ENCODE results near the gene SYNPO2L. TPM values are rescaled to one million over a fixed set of nuclear protein-coding genes. Genes with fewer than 3 reads are reported as not detected.

Gene SYNPO2L
- polyA plus RNA-seq, 1 donor from 2014 or later: not detected

GRCh38 chr10:73627300-73627699 lies 28.5 kb downstream of the SYNPO2L start:
- Histone ChIP-seq H3K4me2 (ENCODE audit: low read length) (no peak overlapping the region), H3K36me3 (ENCODE audit: insufficient read depth, low read length) (no peaks in the 10 kb centered on the region), H3K4me3 (ENCODE audit: low read length) (peak overlapping the region; percentile 77), H3K9ac (ENCODE audit: low read length) (no peak overlapping the region), H3K9me2 (ENCODE audit: insufficient read depth, low read length) (no peaks in the 10 kb centered on the region), H3K9me3 (ENCODE audit: low read length) (no peaks in the 10 kb centered on the region), H4K20me1 (ENCODE audit: insufficient read depth) (no peaks in the 10 kb centered on the region), H3K27me3 (ENCODE audit: insufficient read depth, low read depth, low read length) (no peaks in the 10 kb centered on the region), H3K27ac (ENCODE audit: low read length) (no peak overlapping the region), H3F3A (ENCODE audit: insufficient read depth, low read length, poor library complexity, severe bottlenecking) (no peaks in the 10 kb centered on the region), H3K79me2 (replicated peaks; ENCODE audit: insufficient read depth, low read length) (peaks cover 20% of the 10 kb centered on the region), H2AFZ (ENCODE audit: low read depth, low read length) (no peak overlapping the region)
- no peak for TF ChIP-seq SMC3 (conservative IDR thresholded peaks at IDR 0.05; ENCODE audit: poor library complexity)
- no peak for TF ChIP-seq POLR2AphosphoS5 (IDR thresholded peaks at IDR 0.05)
- TF ChIP-seq EZH2 (IDR thresholded peaks at IDR 0.05; ENCODE audit: borderline replicate concordance, insufficient read depth, low read length, poor library complexity, severe bottlenecking): no peak
- TF ChIP-seq, protein P1, sequence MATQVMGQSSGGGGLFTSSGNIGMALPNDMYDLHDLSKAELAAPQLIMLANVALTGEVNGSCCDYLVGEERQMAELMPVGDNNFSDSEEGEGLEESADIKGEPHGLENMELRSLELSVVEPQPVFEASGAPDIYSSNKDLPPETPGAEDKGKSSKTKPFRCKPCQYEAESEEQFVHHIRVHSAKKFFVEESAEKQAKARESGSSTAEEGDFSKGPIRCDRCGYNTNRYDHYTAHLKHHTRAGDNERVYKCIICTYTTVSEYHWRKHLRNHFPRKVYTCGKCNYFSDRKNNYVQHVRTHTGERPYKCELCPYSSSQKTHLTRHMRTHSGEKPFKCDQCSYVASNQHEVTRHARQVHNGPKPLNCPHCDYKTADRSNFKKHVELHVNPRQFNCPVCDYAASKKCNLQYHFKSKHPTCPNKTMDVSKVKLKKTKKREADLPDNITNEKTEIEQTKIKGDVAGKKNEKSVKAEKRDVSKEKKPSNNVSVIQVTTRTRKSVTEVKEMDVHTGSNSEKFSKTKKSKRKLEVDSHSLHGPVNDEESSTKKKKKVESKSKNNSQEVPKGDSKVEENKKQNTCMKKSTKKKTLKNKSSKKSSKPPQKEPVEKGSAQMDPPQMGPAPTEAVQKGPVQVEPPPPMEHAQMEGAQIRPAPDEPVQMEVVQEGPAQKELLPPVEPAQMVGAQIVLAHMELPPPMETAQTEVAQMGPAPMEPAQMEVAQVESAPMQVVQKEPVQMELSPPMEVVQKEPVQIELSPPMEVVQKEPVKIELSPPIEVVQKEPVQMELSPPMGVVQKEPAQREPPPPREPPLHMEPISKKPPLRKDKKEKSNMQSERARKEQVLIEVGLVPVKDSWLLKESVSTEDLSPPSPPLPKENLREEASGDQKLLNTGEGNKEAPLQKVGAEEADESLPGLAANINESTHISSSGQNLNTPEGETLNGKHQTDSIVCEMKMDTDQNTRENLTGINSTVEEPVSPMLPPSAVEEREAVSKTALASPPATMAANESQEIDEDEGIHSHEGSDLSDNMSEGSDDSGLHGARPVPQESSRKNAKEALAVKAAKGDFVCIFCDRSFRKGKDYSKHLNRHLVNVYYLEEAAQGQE (IDR thresholded peaks at IDR 0.05; ENCODE audit: borderline replicate concordance): no peak
- no peak for TF ChIP-seq CTCF (IDR thresholded peaks at IDR 0.05; ENCODE audit: poor library complexity, severe bottlenecking)
- no peak for TF ChIP-seq EP300 (conservative IDR thresholded peaks at IDR 0.05; ENCODE audit: poor library complexity, severe bottlenecking)
- TF ChIP-seq RAD21 (conservative IDR thresholded peaks at IDR 0.05): no peak
- no peak for TF ChIP-seq MXI1 (conservative IDR thresholded peaks at IDR 0.05; ENCODE audit: poor library complexity, severe bottlenecking)
- no peak for TF ChIP-seq TAF1 (IDR thresholded peaks at IDR 0.05; ENCODE audit: low read depth)

DNA sequence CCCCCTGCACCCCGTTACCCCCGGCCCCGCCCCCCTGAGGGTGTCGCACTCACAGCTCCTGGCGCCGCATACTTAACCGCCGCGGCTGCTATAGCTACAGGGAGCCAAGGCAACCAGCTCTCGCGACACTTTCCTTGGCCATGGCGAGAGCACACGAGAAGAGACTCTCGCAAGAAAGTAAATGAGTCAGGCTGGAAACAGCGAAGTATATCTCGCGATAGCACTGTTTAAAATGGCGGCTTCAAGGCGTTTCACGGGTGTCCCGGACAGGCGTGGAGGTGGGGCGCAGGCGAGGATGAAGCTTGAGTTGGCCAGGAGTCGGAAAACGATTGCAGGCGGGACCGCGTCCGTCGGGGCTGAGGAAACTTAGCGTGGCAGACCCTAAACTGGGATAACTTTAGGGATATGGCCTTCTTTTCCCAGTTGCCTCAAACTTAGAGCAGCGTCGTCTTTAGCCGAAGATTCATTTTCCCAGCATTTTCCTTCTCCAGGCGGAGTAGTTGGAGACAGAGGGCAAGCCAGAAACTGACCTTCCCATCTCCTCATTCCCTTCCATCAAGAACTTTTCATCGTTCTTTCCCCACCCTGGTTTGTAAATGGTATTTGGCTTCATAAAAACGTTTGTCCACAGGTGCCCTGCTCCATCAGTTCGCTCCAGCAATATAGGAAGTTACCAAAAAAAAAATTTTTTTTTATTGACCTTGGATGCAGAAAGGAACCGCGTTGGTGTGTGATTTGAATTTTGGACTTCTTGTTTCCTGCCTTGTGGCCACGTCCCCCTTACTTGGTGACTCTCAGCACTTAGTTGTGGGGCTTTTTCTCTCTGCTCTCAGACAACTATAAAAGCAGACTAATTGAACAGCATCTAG lies 29.7 kb downstream of the SYNPO2L start:
- H2AFZ ChIP-seq (ENCODE audit: low read depth, low read length): peak overlapping the region; percentile 99
- H3K27me3 ChIP-seq (ENCODE audit: insufficient read depth, low read depth, low read length): no peaks in the 10 kb centered on the region

More for the DNA sequence above, 29.7 kb downstream of the SYNPO2L start:
- Histone ChIP-seq H3K4me2 (ENCODE audit: low read length) (peak overlapping the region; percentile 88), H3K9me2 (ENCODE audit: insufficient read depth, low read length) (no peaks in the 10 kb centered on the region), H3K9me3 (ENCODE audit: low read length) (no peaks in the 10 kb centered on the region), H3F3A (ENCODE audit: insufficient read depth, low read length, poor library complexity, severe bottlenecking) (no peaks in the 10 kb centered on the region), H3K36me3 (ENCODE audit: insufficient read depth, low read length) (no peaks in the 10 kb centered on the region), H3K27ac (ENCODE audit: low read length) (peak overlapping the region; percentile 93), H3K79me2 (replicated peaks; ENCODE audit: insufficient read depth, low read length) (peaks cover 25% of the 10 kb centered on the region), H3K4me3 (ENCODE audit: low read length) (peak overlapping the region; percentile 77), H3K9ac (ENCODE audit: low read length) (peak overlapping the region; percentile 92), H4K20me1 (ENCODE audit: insufficient read depth) (no peaks in the 10 kb centered on the region)
- TF ChIP-seq, protein P1 (IDR thresholded peaks at IDR 0.05; ENCODE audit: borderline replicate concordance): peak; percentile 84
- TF ChIP-seq POLR2AphosphoS5 (IDR thresholded peaks at IDR 0.05) (peak; percentile 95), EP300 (conservative IDR thresholded peaks at IDR 0.05; ENCODE audit: poor library complexity, severe bottlenecking) (peak; percentile 61), SMC3 (conservative IDR thresholded peaks at IDR 0.05; ENCODE audit: poor library complexity) (no peak), TAF1 (IDR thresholded peaks at IDR 0.05; ENCODE audit: low read depth) (no peak), RAD21 (conservative IDR thresholded peaks at IDR 0.05) (no peak), CTCF (IDR thresholded peaks at IDR 0.05; ENCODE audit: poor library complexity, severe bottlenecking) (no peak), MXI1 (conservative IDR thresholded peaks at IDR 0.05; ENCODE audit: poor library complexity, severe bottlenecking) (peak; percentile 91), EZH2 (IDR thresholded peaks at IDR 0.05; ENCODE audit: borderline replicate concordance, insufficient read depth, low read length, poor library complexity, severe bottlenecking) (no peak)
